ENCODE data around the gene B3GNT7.
"Not testable (repeated sequence)": the region's sequence is repeated elsewhere in the genome, so short reads cannot be mapped to it uniquely, and the experiment has no call there.

Gene B3GNT7

GRCh38 chr2:231386446-231386845 lies 9.1 kb upstream of the B3GNT7 start:
- no peak for DNase-seq

- DNase-seq: no peak
These were observed 7.4 kb upstream of the B3GNT7 start for GRCh38 chr2:231387904-231388724.

GRCh38 chr2:231388725-231389346 lies 6.7 kb upstream of the B3GNT7 start:
- no peak for DNase-seq

- no peak for DNase-seq
These were observed 4.8 kb upstream of the B3GNT7 start for GRCh38 chr2:231390667-231391066.

- no peak for DNase-seq
These were observed 3.5 kb upstream of the B3GNT7 start for GRCh38 chr2:231391981-231392380.

GRCh38 chr2:231392431-231393148 lies 2.9 kb upstream of the B3GNT7 start:
- DNase-seq: no peak

GRCh38 chr2:231393149-231394131 lies 2.1 kb upstream of the B3GNT7 start:
- no peak for DNase-seq

- no peak for DNase-seq
These were observed 1.0 kb upstream of the B3GNT7 start for GRCh38 chr2:231394211-231395141.

- DNase-seq: no peak
These were observed 730 bp downstream of the B3GNT7 start for GRCh38 chr2:231396058-231396821.

GRCh38 chr2:231397011-231397927 lies 1.8 kb downstream of the B3GNT7 start:
- DNase-seq: no peak

GRCh38 chr2:231397928-231398294 lies 2.4 kb downstream of the B3GNT7 start:
- DNase-seq: no peak

GRCh38 chr2:231398585-231398984 lies 3.1 kb downstream of the B3GNT7 start:
- no peak for DNase-seq

- no peak for DNase-seq
These were observed 3.7 kb downstream of the B3GNT7 start for GRCh38 chr2:231399046-231399852.

- no peak for DNase-seq
These were observed 4.6 kb downstream of the B3GNT7 start for GRCh38 chr2:231399853-231400680.

- not testable (repeated sequence) for DNase-seq
These were observed 5.2 kb downstream of the B3GNT7 start for GRCh38 chr2:231400681-231401080.

- DNase-seq: not testable (repeated sequence)
These were observed 5.6 kb downstream of the B3GNT7 start for GRCh38 chr2:231401101-231401500.

GRCh38 chr2:231403421-231404182 lies 8.1 kb downstream of the B3GNT7 start:
- DNase-seq: not testable (repeated sequence)

All from NCI-H774 (cell line).